ENCODE measurements around the gene MAP3K20. TPM values are rescaled to one million over a fixed set of nuclear protein-coding genes. Genes with fewer than 3 reads are reported as not detected.
"Not testable (repeated sequence)": the region's sequence is repeated elsewhere in the genome, so short reads cannot be mapped to it uniquely, and the experiment has no call there.

The MAP3K20 gene
- total RNA-seq, 1 donor = 35.3 TPM

GRCh38 chr2:173090276-173090877 lies 14.7 kb downstream of the MAP3K20 start:
- H3K27me3 ChIP-seq (ENCODE audit: insufficient read depth, low read length) = no peaks in the 10 kb centered on the region
- no peak overlapping the region for H3K4me3 ChIP-seq (ENCODE audit: low read length)
- H3K9me3 ChIP-seq (ENCODE audit: low read depth, low read length) = no peaks in the 10 kb centered on the region
- H3K4me1 ChIP-seq (ENCODE audit: insufficient read depth, low read length) = no peaks in the 10 kb centered on the region

GRCh38 chr2:173090973-173091660 lies 15.5 kb downstream of the MAP3K20 start:
- Histone ChIP-seq H3K4me1 (ENCODE audit: insufficient read depth, low read length) (no peaks in the 10 kb centered on the region), H3K4me3 (ENCODE audit: low read length) (no peak overlapping the region), H3K27me3 (ENCODE audit: insufficient read depth, low read length) (no peaks in the 10 kb centered on the region), H3K9me3 (ENCODE audit: low read depth, low read length) (no peaks in the 10 kb centered on the region)

GRCh38 chr2:173091910-173092309 lies 16.3 kb downstream of the MAP3K20 start:
- no peaks in the 10 kb centered on the region for H3K4me1 ChIP-seq (ENCODE audit: insufficient read depth, low read length)
- H3K4me3 ChIP-seq (ENCODE audit: low read length) = no peak overlapping the region
- no peaks in the 10 kb centered on the region for H3K9me3 ChIP-seq (ENCODE audit: low read depth, low read length)
- no peaks in the 10 kb centered on the region for H3K27me3 ChIP-seq (ENCODE audit: insufficient read depth, low read length)

- Histone ChIP-seq H3K9me3 (ENCODE audit: low read depth, low read length) (no peaks in the 10 kb centered on the region), H3K4me1 (ENCODE audit: insufficient read depth, low read length) (no peaks in the 10 kb centered on the region), H3K4me3 (ENCODE audit: low read length) (no peak overlapping the region), H3K27me3 (ENCODE audit: insufficient read depth, low read length) (no peaks in the 10 kb centered on the region)
Observed at GRCh38 chr2:173092844-173093402, 17.3 kb downstream of the MAP3K20 start.

GRCh38 chr2:173093617-173094016 lies 18.0 kb downstream of the MAP3K20 start:
- not testable (repeated sequence) for H3K27me3 ChIP-seq (ENCODE audit: insufficient read depth, low read length); H3K9me3 ChIP-seq (ENCODE audit: low read depth, low read length); H3K4me1 ChIP-seq (ENCODE audit: insufficient read depth, low read length); H3K4me3 ChIP-seq (ENCODE audit: low read length)

GRCh38 chr2:173094731-173095130 lies 19.1 kb downstream of the MAP3K20 start:
- no peaks in the 10 kb centered on the region for H3K27me3 ChIP-seq (ENCODE audit: insufficient read depth, low read length)
- H3K9me3 ChIP-seq (ENCODE audit: low read depth, low read length) = no peaks in the 10 kb centered on the region
- H3K4me3 ChIP-seq (ENCODE audit: low read length) = no peak overlapping the region
- no peaks in the 10 kb centered on the region for H3K4me1 ChIP-seq (ENCODE audit: insufficient read depth, low read length)

- Histone ChIP-seq H3K9me3 (ENCODE audit: low read depth, low read length) (no peaks in the 10 kb centered on the region), H3K4me3 (ENCODE audit: low read length) (no peak overlapping the region), H3K4me1 (ENCODE audit: insufficient read depth, low read length) (no peaks in the 10 kb centered on the region), H3K27me3 (ENCODE audit: insufficient read depth, low read length) (no peaks in the 10 kb centered on the region)
Observed at GRCh38 chr2:173095356-173095755, 19.7 kb downstream of the MAP3K20 start.

- Histone ChIP-seq H3K9me3 (ENCODE audit: low read depth, low read length) (no peaks in the 10 kb centered on the region), H3K4me1 (ENCODE audit: insufficient read depth, low read length) (no peaks in the 10 kb centered on the region), H3K27me3 (ENCODE audit: insufficient read depth, low read length) (no peaks in the 10 kb centered on the region), H3K4me3 (ENCODE audit: low read length) (no peak overlapping the region)
Observed at GRCh38 chr2:173099271-173099670, 23.6 kb downstream of the MAP3K20 start.

GRCh38 chr2:173099804-173100203 lies 24.2 kb downstream of the MAP3K20 start:
- H3K4me1 ChIP-seq (ENCODE audit: insufficient read depth, low read length) = no peaks in the 10 kb centered on the region
- no peaks in the 10 kb centered on the region for H3K9me3 ChIP-seq (ENCODE audit: low read depth, low read length)
- H3K27me3 ChIP-seq (ENCODE audit: insufficient read depth, low read length) = no peaks in the 10 kb centered on the region
- H3K4me3 ChIP-seq (ENCODE audit: low read length) = no peak overlapping the region

- Histone ChIP-seq H3K27me3 (ENCODE audit: insufficient read depth, low read length) (no peaks in the 10 kb centered on the region), H3K4me1 (ENCODE audit: insufficient read depth, low read length) (no peaks in the 10 kb centered on the region), H3K9me3 (ENCODE audit: low read depth, low read length) (no peaks in the 10 kb centered on the region), H3K4me3 (ENCODE audit: low read length) (no peak overlapping the region)
Observed at GRCh38 chr2:173101687-173102086, 26.0 kb downstream of the MAP3K20 start.

- H3K4me3 ChIP-seq (ENCODE audit: low read length) = no peak overlapping the region
- H3K4me1 ChIP-seq (ENCODE audit: insufficient read depth, low read length) = no peaks in the 10 kb centered on the region
- no peaks in the 10 kb centered on the region for H3K27me3 ChIP-seq (ENCODE audit: insufficient read depth, low read length)
- no peaks in the 10 kb centered on the region for H3K9me3 ChIP-seq (ENCODE audit: low read depth, low read length)
Observed at GRCh38 chr2:173104156-173104555, 28.5 kb downstream of the MAP3K20 start.

GRCh38 chr2:173106959-173107628 lies 31.4 kb downstream of the MAP3K20 start:
- Histone ChIP-seq H3K9me3 (ENCODE audit: low read depth, low read length) (no peaks in the 10 kb centered on the region), H3K4me3 (ENCODE audit: low read length) (no peak overlapping the region), H3K27me3 (ENCODE audit: insufficient read depth, low read length) (no peaks in the 10 kb centered on the region)

GRCh38 chr2:173107629-173108022 lies 32.0 kb downstream of the MAP3K20 start:
- Histone ChIP-seq H3K9me3 (ENCODE audit: low read depth, low read length) (no peaks in the 10 kb centered on the region), H3K4me3 (ENCODE audit: low read length) (no peak overlapping the region), H3K4me1 (ENCODE audit: insufficient read depth, low read length) (no peaks in the 10 kb centered on the region), H3K27me3 (ENCODE audit: insufficient read depth, low read length) (no peaks in the 10 kb centered on the region)

More at GRCh38 chr2:173106959-173107628, 31.4 kb downstream of the MAP3K20 start:
- H3K4me1 ChIP-seq (ENCODE audit: insufficient read depth, low read length) = no peaks in the 10 kb centered on the region

GRCh38 chr2:173109253-173110188 lies 33.9 kb downstream of the MAP3K20 start:
- H3K9me3 ChIP-seq (ENCODE audit: low read depth, low read length) = no peaks in the 10 kb centered on the region
- no peaks in the 10 kb centered on the region for H3K27me3 ChIP-seq (ENCODE audit: insufficient read depth, low read length)
- no peaks in the 10 kb centered on the region for H3K4me1 ChIP-seq (ENCODE audit: insufficient read depth, low read length)
- no peak overlapping the region for H3K4me3 ChIP-seq (ENCODE audit: low read length)
